Thyroid gland (tissue), 4 donors: ENCODE results near the gene MTA3. TPM values are rescaled to one million over a fixed set of nuclear protein-coding genes. Genes with fewer than 3 reads are reported as not detected.

Experiments
- DNase-seq, 2 donors: peaks; one replicate each; pipeline ENCODE4 v3.0.0-alpha.2; 2019
- H3K27ac ChIP-seq, 3 donors: fragments of 200-600 bp; sonication (generic); 1 replicate in 2 of 3; 2 replicates in 1 of 3; pipeline ENCODE4 v1.5.1; 2016 to 2019; ENCODE audit warnings: mild to moderate bottlenecking in 1 of 3, moderate library complexity in 1 of 3
- H3K27me3 ChIP-seq: fragments of 200-600 bp; sonication (generic); one replicate; pipeline ENCODE4 v1.5.1; 2019
- H3K36me3 ChIP-seq, 2 donors: fragments of 200-600 bp; sonication (generic); one replicate each; pipeline ENCODE4 v1.5.1; 2016 to 2019
- H3K4me1 ChIP-seq, 2 donors: fragments of 200-600 bp; sonication (generic); one replicate each; pipeline ENCODE4 v1.5.1; 2017 to 2019
- H3K4me3 ChIP-seq, 3 donors: fragments of 200-600 bp; sonication (generic); replicated peaks in 1 of 3; 1 replicate in 2 of 3; 2 replicates in 1 of 3; pipeline ENCODE4 v1.5.1; 2016; ENCODE audit warnings: mild to moderate bottlenecking in 1 of 3
- H3K9me3 ChIP-seq: fragments of 200-600 bp; sonication (generic); one replicate; pipeline ENCODE4 v1.5.1; 2017
- CTCF ChIP-seq, 6 experiments: fragments of 200-600 bp in 3 of 6; fragments of 450-650 bp in 3 of 6; sonication (generic) in 3 of 6; IDR thresholded peaks; one replicate each; pipeline ENCODE4 v1.5.1; 2016 to 2019; ENCODE audit warnings: antibody characterized with exemption in 6 of 6, mild to moderate bottlenecking in 2 of 6, inconsistent platforms in 1 of 6, moderate library complexity in 1 of 6
- POLR2A ChIP-seq, 2 donors: fragments of 450-650 bp; IDR thresholded peaks; one replicate each; pipeline ENCODE4 v1.6.1; 2017; ENCODE audit warnings: antibody characterized with exemption in 2 of 2, mild to moderate bottlenecking in 2 of 2, moderate library complexity in 1 of 2
- WGBS, 2 donors: methylation state at CpG; one replicate each; pipeline ENCODE4 v1.1.5; 2017; 5-methylcytosine and 5-hydroxymethylcytosine counted together
- intact Hi-C: fragments of 100-400 bp; cut with DNase I; formaldehyde crosslinking; loops from one replicate; pipeline ENCODE4 v1.15.1; 2023
- total RNA-seq, 4 donors: library from RNA; depleted of rRNA; stranded (reverse); fragments of >200 nt; gene quantifications; one replicate each; pipeline ENCODE4 v1.2.3, GENCODE V29; 2016

The MTA3 gene
- total RNA-seq, 4 donors from 2014 or later = 29.8 to 50.0 (median 34.0) TPM

GRCh38 chr2:42708179-42708578 lies 139.7 kb downstream of the MTA3 start:
- no peak for DNase-seq
- no peaks in the 10 kb centered on the region for H3K9me3 ChIP-seq
- H3K27ac ChIP-seq = no peak overlapping the region
- TF ChIP-seq CTCF (IDR thresholded peaks at IDR 0.05) (no peak), POLR2A (IDR thresholded peaks at IDR 0.05) (no peak)
- no peak overlapping the region for H3K4me3 ChIP-seq
- H3K27me3 ChIP-seq = no peaks in the 10 kb centered on the region
- H3K36me3 ChIP-seq = no peaks in the 10 kb centered on the region
- intact Hi-C loops = no loop called here
- 64 to 82% methylated on average over 6 of the region's 6 CpGs for WGBS, 2 donors
- no peaks in the 10 kb centered on the region for H3K4me1 ChIP-seq

DNA sequence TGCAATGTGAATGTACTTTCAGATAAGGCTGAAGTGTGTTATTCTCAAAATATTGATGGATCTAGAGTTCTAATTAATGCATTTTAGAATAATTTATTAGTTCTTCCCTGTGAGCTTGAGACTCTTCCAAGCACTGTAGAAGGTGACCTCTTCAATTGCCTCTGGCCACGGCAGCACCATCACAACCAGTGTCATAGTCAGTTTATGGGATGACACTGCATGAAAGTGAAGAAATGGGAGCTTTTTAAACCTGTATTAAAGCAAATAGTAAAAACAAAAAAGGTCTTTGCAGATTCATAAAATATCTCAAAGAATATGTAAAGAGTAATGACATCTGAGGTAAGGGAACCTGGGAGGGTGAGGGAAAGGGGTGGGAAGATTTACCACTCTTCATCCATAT lies 143.5 kb downstream of the MTA3 start:
- no peaks in the 10 kb centered on the region for H3K27me3 ChIP-seq
- no peak overlapping the region for H3K27ac ChIP-seq
- no peaks in the 10 kb centered on the region for H3K36me3 ChIP-seq
- no peak for DNase-seq
- no peaks in the 10 kb centered on the region for H3K4me1 ChIP-seq
- H3K4me3 ChIP-seq = no peak overlapping the region
- WGBS, 2 donors = 96 to 97% methylated on average over 1 of the region's 1 CpG
- H3K9me3 ChIP-seq = no peaks in the 10 kb centered on the region
- intact Hi-C loops = no loop called here
- no peak for TF ChIP-seq CTCF (IDR thresholded peaks at IDR 0.05)
- TF ChIP-seq POLR2A (IDR thresholded peaks at IDR 0.05) = no peak

DNA sequence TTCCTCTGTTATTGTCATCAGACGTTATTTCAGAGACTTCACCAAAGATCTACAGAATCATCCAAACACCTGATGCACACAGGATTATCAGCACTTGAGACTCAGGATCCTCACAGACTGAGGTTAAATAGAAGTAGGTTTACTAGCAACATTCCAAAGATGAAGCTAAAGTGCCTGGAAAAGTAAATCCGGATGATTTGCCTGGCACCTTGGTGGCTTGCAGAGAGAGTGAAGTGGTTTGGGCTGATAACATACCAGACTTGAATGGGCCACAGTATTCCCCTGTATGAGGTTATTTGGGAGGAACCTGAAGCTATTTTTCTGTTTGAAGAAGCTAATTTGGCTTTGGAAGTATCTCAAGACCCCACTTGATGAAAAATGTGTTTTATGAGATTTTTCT lies 144.5 kb downstream of the MTA3 start:
- intact Hi-C loops = no loop called here
- WGBS, 2 donors = 63 to 67% methylated on average over 2 of the region's 2 CpGs
- TF ChIP-seq CTCF (IDR thresholded peaks at IDR 0.05) (no peak), POLR2A (IDR thresholded peaks at IDR 0.05) (no peak)
- Histone ChIP-seq H3K27ac (no peak overlapping the region), H3K4me3 (no peak overlapping the region), H3K27me3 (no peaks in the 10 kb centered on the region), H3K9me3 (no peaks in the 10 kb centered on the region), H3K36me3 (no peaks in the 10 kb centered on the region), H3K4me1 (no peaks in the 10 kb centered on the region)
- no peak for DNase-seq

DNA sequence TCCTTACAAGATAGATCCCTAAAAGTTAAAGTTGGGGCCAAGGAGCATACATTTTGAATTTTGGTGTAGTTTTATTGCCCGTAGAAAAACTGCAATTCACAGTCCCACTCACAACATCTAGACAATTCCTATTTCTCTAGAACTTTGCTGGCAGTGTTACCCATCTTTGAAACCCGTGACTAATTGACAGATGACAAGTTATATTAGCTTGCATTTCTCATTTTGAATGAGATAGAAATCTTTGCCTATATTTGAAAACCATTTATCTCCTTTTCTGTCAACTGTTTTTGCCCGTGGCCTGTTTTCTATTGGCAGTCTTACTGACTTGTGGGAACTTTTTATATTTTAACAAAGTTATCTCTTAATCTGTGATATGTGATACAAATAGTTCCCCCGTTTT lies 145.5 kb downstream of the MTA3 start:
- H3K27ac ChIP-seq = no peak overlapping the region

GRCh38 chr2:42714686-42715085 lies 146.3 kb downstream of the MTA3 start:
- Histone ChIP-seq H3K27me3 (no peaks in the 10 kb centered on the region), H3K4me3 (no peak overlapping the region), H3K9me3 (no peaks in the 10 kb centered on the region), H3K27ac (no peak overlapping the region), H3K36me3 (no peaks in the 10 kb centered on the region), H3K4me1 (no peaks in the 10 kb centered on the region)
- WGBS, 2 donors = 88 to 94% methylated on average over 6 to 7 of the region's 7 CpGs
- no peak for DNase-seq
- no peak for TF ChIP-seq POLR2A (IDR thresholded peaks at IDR 0.05)
- TF ChIP-seq CTCF (IDR thresholded peaks at IDR 0.05) = no peak
- intact Hi-C loops = no loop called here

More for the DNA sequence above, 145.5 kb downstream of the MTA3 start:
- 81 to 86% methylated on average over 4 of the region's 4 CpGs for WGBS, 2 donors
- Histone ChIP-seq H3K9me3 (no peaks in the 10 kb centered on the region), H3K4me1 (no peaks in the 10 kb centered on the region), H3K27me3 (no peaks in the 10 kb centered on the region), H3K36me3 (no peaks in the 10 kb centered on the region), H3K4me3 (no peak overlapping the region)
- intact Hi-C loops = no loop called here
- no peak for DNase-seq
- TF ChIP-seq CTCF (IDR thresholded peaks at IDR 0.05) (no peak), POLR2A (IDR thresholded peaks at IDR 0.05) (no peak)
